CD14-positive monocyte (primary cell): ENCODE measurements around the gene COPS6. TPM values are rescaled to one million over a fixed set of nuclear protein-coding genes. Genes with fewer than 3 reads are reported as not detected.

Experiments
- DNase-seq, 3 donors: peaks; one replicate each; pipeline ENCODE4 v3.0.0-alpha.2; 2011 to 2022
- H2AFZ ChIP-seq: 2 replicates; pipeline ENCODE4 v1.6.0; 2012; ENCODE audit warnings: mild to moderate bottlenecking, low read depth, low read length, inconsistent platforms; ENCODE audit not compliant: insufficient read depth, poor library complexity, severe bottlenecking
- H3K27ac ChIP-seq, 2 donors: 1 replicate in 1 of 2; 2 replicates in 1 of 2; pipeline ENCODE4 v1.5.1; 2012 to 2013; ENCODE audit warnings: low read length in 2 of 2, control low read depth in 1 of 2, inconsistent platforms in 1 of 2, low read depth in 1 of 2, mild to moderate bottlenecking in 1 of 2
- H3K27me3 ChIP-seq, 2 donors: one replicate each; pipeline versions ENCODE4 v1.6.0 to v1.6.1; 2011 to 2013; ENCODE audit warnings: low read length in 2 of 2; ENCODE audit not compliant: control insufficient read depth in 2 of 2, insufficient read depth in 2 of 2
- H3K36me3 ChIP-seq, 2 donors: replicated peaks in 1 of 2; 1 replicate in 1 of 2; 2 replicates in 1 of 2; pipeline versions ENCODE4 v1.5.1 to v1.6.1; 2012 to 2013; ENCODE audit warnings: low read length in 2 of 2, control low read depth in 1 of 2, inconsistent platforms in 1 of 2, mild to moderate bottlenecking in 1 of 2; ENCODE audit not compliant: insufficient read depth in 2 of 2, control insufficient read depth in 1 of 2
- H3K4me1 ChIP-seq, 2 donors: 1 replicate in 1 of 2; 2 replicates in 1 of 2; pipeline versions ENCODE4 v1.5.1 to v1.6.1; 2012 to 2013; ENCODE audit warnings: low read length in 2 of 2, control low read depth in 1 of 2, inconsistent platforms in 1 of 2, mild to moderate bottlenecking in 1 of 2, moderate library complexity in 1 of 2; ENCODE audit not compliant: insufficient read depth in 2 of 2, control insufficient read depth in 1 of 2
- H3K4me2 ChIP-seq: replicated peaks from 2 replicates; pipeline ENCODE3; 2012; ENCODE audit warnings: low read length, moderate library complexity, mild to moderate bottlenecking; ENCODE audit not compliant: poor library complexity, severe bottlenecking; ENCODE audit errors: extremely low read depth
- H3K4me3 ChIP-seq, 3 experiments: fragments of 200-600 bp in 1 of 3; sonication (generic) in 1 of 3; replicated peaks in 1 of 3; 1 replicate in 2 of 3; 2 replicates in 1 of 3; pipeline ENCODE4 v1.5.1; 2011 to 2013; ENCODE audit warnings: low read length in 3 of 3, mild to moderate bottlenecking in 3 of 3, control low read depth in 2 of 3, low read depth in 2 of 3, inconsistent platforms in 1 of 3, moderate library complexity in 1 of 3
- H3K79me2 ChIP-seq: 2 replicates; pipeline ENCODE4 v1.6.0; 2012; ENCODE audit warnings: mild to moderate bottlenecking, control low read depth, inconsistent platforms, low read length, moderate library complexity; ENCODE audit not compliant: insufficient read depth
- H3K9ac ChIP-seq: 2 replicates; pipeline ENCODE4 v1.6.0; 2017; ENCODE audit warnings: low read length, mild to moderate bottlenecking; ENCODE audit not compliant: insufficient read depth, poor library complexity, severe bottlenecking
- H3K9me3 ChIP-seq, 2 donors: replicated peaks in 1 of 2; 1 replicate in 1 of 2; 2 replicates in 1 of 2; pipeline versions ENCODE4 v1.5.1 to v1.6.1; 2012 to 2013; ENCODE audit warnings: low read length in 2 of 2, control low read depth in 1 of 2; ENCODE audit not compliant: control insufficient read depth in 1 of 2, insufficient read depth in 1 of 2
- H4K20me1 ChIP-seq: 2 replicates; pipeline ENCODE4 v1.6.0; 2012; ENCODE audit warnings: mild to moderate bottlenecking, low read length, control low read depth, moderate library complexity; ENCODE audit not compliant: insufficient read depth
- H3K27ac Mint-ChIP-seq, 7 donors: one replicate each; pipeline ENCODE4 v1.8.0; 2020; ENCODE audit warnings: mild to moderate bottlenecking in 7 of 7, mixed read lengths in 7 of 7, moderate library complexity in 6 of 7, inconsistent platforms in 2 of 7
- H3K27me3 Mint-ChIP-seq, 3 donors: one replicate each; pipeline ENCODE4 v1.8.0; 2021 to 2022; ENCODE audit warnings: low read depth in 3 of 3, mild to moderate bottlenecking in 3 of 3, mixed read lengths in 3 of 3, moderate library complexity in 3 of 3, inconsistent platforms in 1 of 3
- H3K36me3 Mint-ChIP-seq, 2 donors: one replicate each; pipeline ENCODE4 v1.8.0; 2020; ENCODE audit warnings: mixed read lengths in 2 of 2, inconsistent platforms in 1 of 2, mild to moderate bottlenecking in 1 of 2
- H3K4me1 Mint-ChIP-seq: one replicate; pipeline ENCODE4 v1.8.0; 2020; ENCODE audit warnings: mild to moderate bottlenecking, mixed read lengths
- H3K4me3 Mint-ChIP-seq, 2 donors: one replicate each; pipeline ENCODE4 v1.8.0; 2020; ENCODE audit warnings: mild to moderate bottlenecking in 2 of 2, mixed read lengths in 2 of 2, moderate library complexity in 1 of 2
- H3K9me3 Mint-ChIP-seq, 7 donors: one replicate each; pipeline ENCODE4 v1.8.0; 2020 to 2022; ENCODE audit warnings: mixed read lengths in 7 of 7, mild to moderate bottlenecking in 6 of 7, moderate library complexity in 6 of 7, inconsistent platforms in 2 of 7
- CTCF ChIP-seq: fragments of 200-600 bp; IDR thresholded peaks from one replicate; pipeline ENCODE4 v1.8.0; 2022; ENCODE audit warnings: antibody characterized with exemption, mild to moderate bottlenecking
- WGBS: methylation state at CpG from one replicate; pipeline ENCODE4 v1.1.5; 2013; ENCODE audit warnings: missing lambda C conversion rate; ENCODE audit not compliant: insufficient coverage; 5-methylcytosine and 5-hydroxymethylcytosine counted together
- intact Hi-C, 2 donors: fragments of 100-400 bp; cut with micrococcal nuclease; formaldehyde crosslinking; loops; one replicate each; pipeline versions ENCODE4 v1.15.0 to v1.15.1; 2023
- polyA plus RNA-seq, 3 donors: library from polyadenylated mRNA; depleted of rRNA in 1 of 3; unstranded in 2 of 3; stranded (reverse) in 1 of 3; fragments of 300-500 nt in 2 of 3; fragments of >200 nt in 1 of 3; fragmentation: Illumina TruSeq in 2 of 3; gene quantifications; 1 replicate in 2 of 3; 2 replicates in 1 of 3; pipeline ENCODE4 v1.2.3, GENCODE V29; 2012 to 2021

Gene COPS6
- polyA plus RNA-seq, 3 donors = 77.1 to 119 (median 109) TPM

- Histone ChIP-seq H3K36me3 (peaks cover 82 to 88% of the 10 kb centered on the region in 2 donors), H2AFZ (no peak overlapping the region), H4K20me1 (no peaks in the 10 kb centered on the region), H3K27me3 (no peaks in the 10 kb centered on the region), H3K4me3 (no peak overlapping the region), H3K27ac (no peak overlapping the region), H3K4me1 (peaks cover 9 to 10% of the 10 kb centered on the region in 2 donors), H3K9ac (no peak overlapping the region), H3K4me2 (no peak overlapping the region), H3K9me3 (no peaks in the 10 kb centered on the region), H3K79me2 (peaks cover 39% of the 10 kb centered on the region)
- 95% methylated on average over 13 of the region's 17 CpGs for WGBS
- Mint-ChIP-seq H3K27ac (peak overlapping the region in 3 of 7 donors; percentile 10 to 77 (median 62)), H3K4me1 (peaks cover 14% of the 10 kb centered on the region), H3K9me3 (no peaks in the 10 kb centered on the region), H3K36me3 (peaks cover 83 to 89% of the 10 kb centered on the region in 2 donors), H3K4me3 (no peak overlapping the region), H3K27me3 (no peaks in the 10 kb centered on the region)
- intact Hi-C loops = no loop called here
- TF ChIP-seq CTCF = no peak
- no peak for DNase-seq
These were observed 6.9 kb downstream of the COPS6 start for GRCh38 chr7:100095704-100096103.

- TF ChIP-seq CTCF = no peak
- Histone ChIP-seq H4K20me1 (no peaks in the 10 kb centered on the region), H3K27me3 (no peaks in the 10 kb centered on the region), H3K9ac (no peak overlapping the region), H3K9me3 (no peaks in the 10 kb centered on the region), H2AFZ (no peak overlapping the region), H3K4me1 (peaks cover 22 to 27% of the 10 kb centered on the region in 2 donors), H3K79me2 (peaks cover 53% of the 10 kb centered on the region), H3K4me3 (no peak overlapping the region), H3K27ac (no peak overlapping the region), H3K4me2 (no peak overlapping the region), H3K36me3 (peaks cover 56 to 64% of the 10 kb centered on the region in 2 donors)
- Mint-ChIP-seq H3K36me3 (peaks cover 60 to 67% of the 10 kb centered on the region in 2 donors), H3K27ac (peak overlapping the region in 3 of 7 donors; percentile 3 to 89 (median 56)), H3K27me3 (peaks cover 0 to 3% (median 0%) of the 10 kb centered on the region in 3 donors), H3K9me3 (no peaks in the 10 kb centered on the region), H3K4me1 (peaks cover 23% of the 10 kb centered on the region), H3K4me3 (no peak overlapping the region)
- WGBS = 92% methylated on average over 8 of the region's 10 CpGs
- intact Hi-C loops = no loop called here
- no peak for DNase-seq
These were observed 10.1 kb downstream of the COPS6 start for GRCh38 chr7:100098913-100099312.
